Liver (tissue), 9 donors: ENCODE results near the gene EIF4E3. TPM values are rescaled to one million over a fixed set of nuclear protein-coding genes. Genes with fewer than 3 reads are reported as not detected.

ENCODE experiments used
- DNase-seq: peaks from one replicate; pipeline ENCODE4 v3.0.0-alpha.2; 2017; ENCODE audit warnings: low spot score
- H3K27ac ChIP-seq, 2 donors: one replicate each; pipeline ENCODE4 v1.7.0; 2013; ENCODE audit warnings: inconsistent platforms in 2 of 2, low read length in 2 of 2, control low read depth in 1 of 2, low read depth in 1 of 2, mild to moderate bottlenecking in 1 of 2
- H3K27me3 ChIP-seq, 4 donors: one replicate each; pipeline versions ENCODE4 v1.6.1 to v1.7.0; 2013; ENCODE audit warnings: low read length in 3 of 4, inconsistent platforms in 1 of 4, mild to moderate bottlenecking in 1 of 4, moderate library complexity in 1 of 4; ENCODE audit not compliant: control insufficient read depth in 4 of 4, insufficient read depth in 4 of 4
- H3K36me3 ChIP-seq, 4 donors: one replicate each; pipeline versions ENCODE4 v1.6.1 to v1.7.0; 2013; ENCODE audit warnings: low read length in 3 of 4, mild to moderate bottlenecking in 3 of 4, low read depth in 1 of 4, moderate library complexity in 1 of 4; ENCODE audit not compliant: control insufficient read depth in 4 of 4, insufficient read depth in 3 of 4
- H3K4me1 ChIP-seq, 4 donors: one replicate each; pipeline versions ENCODE4 v1.6.1 to v1.7.0; 2013; ENCODE audit warnings: low read length in 3 of 4, mild to moderate bottlenecking in 3 of 4, moderate library complexity in 1 of 4; ENCODE audit not compliant: control insufficient read depth in 4 of 4, insufficient read depth in 4 of 4
- H3K4me3 ChIP-seq, 3 donors: one replicate each; pipeline versions ENCODE4 v1.6.1 to v1.7.0; 2013; ENCODE audit warnings: low read length in 3 of 3, control low read depth in 1 of 3, low read depth in 1 of 3, mild to moderate bottlenecking in 1 of 3
- H3K9ac ChIP-seq, 2 donors: one replicate each; pipeline ENCODE4 v1.7.0; 2013; ENCODE audit warnings: low read length in 2 of 2, mild to moderate bottlenecking in 2 of 2, moderate library complexity in 2 of 2, control low read depth in 1 of 2, low read depth in 1 of 2
- H3K9me3 ChIP-seq, 4 donors: one replicate each; pipeline versions ENCODE4 v1.6.1 to v1.7.0; 2013; ENCODE audit warnings: low read length in 3 of 4; ENCODE audit not compliant: control insufficient read depth in 4 of 4
- ATF3 ChIP-seq: IDR thresholded peaks from 2 replicates; pipeline ENCODE4 v1.6.1; 2016; ENCODE audit warnings: antibody characterized with exemption
- CTCF ChIP-seq: fragments of 150-350 bp; IDR thresholded peaks from 2 replicates; pipeline ENCODE4 v1.5.1; 2017; ENCODE audit warnings: improper control_type of control experiment, low read depth, low read length; ENCODE audit not compliant: missing input control
- EGR1 ChIP-seq, 2 donors: IDR thresholded peaks; 2 replicates each; pipeline ENCODE4 v1.6.1; 2016 to 2018; ENCODE audit warnings: antibody characterized with exemption in 2 of 2, low read depth in 2 of 2
- FOXA1 ChIP-seq: IDR thresholded peaks from 2 replicates; pipeline ENCODE4 v1.6.1; 2016; ENCODE audit warnings: antibody characterized with exemption
- FOXA2 ChIP-seq: IDR thresholded peaks from 2 replicates; pipeline ENCODE4 v1.6.1; 2016; ENCODE audit warnings: antibody characterized with exemption
- GABPA ChIP-seq, 2 donors: IDR thresholded peaks in 1 of 2; conservative IDR thresholded peaks in 1 of 2; 2 replicates each; pipeline ENCODE4 v1.6.1; 2016; ENCODE audit warnings: antibody characterized with exemption in 2 of 2, mild to moderate bottlenecking in 1 of 2, moderate library complexity in 1 of 2
- HNF4A ChIP-seq, 2 donors: conservative IDR thresholded peaks; 2 replicates each; pipeline ENCODE4 v1.6.1; 2016; ENCODE audit warnings: antibody characterized with exemption in 2 of 2, mild to moderate bottlenecking in 2 of 2
- HNF4G ChIP-seq: IDR thresholded peaks from 2 replicates; pipeline ENCODE4 v1.6.1; 2016; ENCODE audit warnings: antibody characterized with exemption
- JUND ChIP-seq, 2 donors: IDR thresholded peaks; 2 replicates each; pipeline ENCODE4 v1.6.1; 2016; ENCODE audit warnings: antibody characterized with exemption in 2 of 2
- MAX ChIP-seq: IDR thresholded peaks from 2 replicates; pipeline ENCODE4 v1.6.1; 2016; ENCODE audit warnings: antibody characterized with exemption
- NR2F2 ChIP-seq: IDR thresholded peaks from 2 replicates; pipeline ENCODE4 v1.6.1; 2016; ENCODE audit warnings: antibody characterized with exemption
- RAD21 ChIP-seq, 2 donors: IDR thresholded peaks; 2 replicates each; pipeline ENCODE4 v1.6.1; 2016; ENCODE audit warnings: antibody characterized with exemption in 2 of 2, mild to moderate bottlenecking in 2 of 2
- RXRA ChIP-seq, 2 donors: IDR thresholded peaks; 2 replicates each; pipeline ENCODE4 v1.6.1; 2017 to 2018; ENCODE audit warnings: antibody characterized with exemption in 2 of 2, mild to moderate bottlenecking in 1 of 2
- SP1 ChIP-seq: IDR thresholded peaks from 2 replicates; pipeline ENCODE4 v1.6.1; 2018; ENCODE audit warnings: antibody characterized with exemption, mild to moderate bottlenecking
- TAF1 ChIP-seq: conservative IDR thresholded peaks from 2 replicates; pipeline ENCODE4 v1.6.1; 2016; ENCODE audit warnings: antibody characterized with exemption, mild to moderate bottlenecking
- YY1 ChIP-seq: IDR thresholded peaks from 2 replicates; pipeline ENCODE4 v1.6.1; 2016; ENCODE audit warnings: antibody characterized with exemption, mild to moderate bottlenecking
- ZBTB33 ChIP-seq: IDR thresholded peaks from 2 replicates; pipeline ENCODE4 v1.6.1; 2016; ENCODE audit warnings: antibody characterized with exemption
- WGBS: extraction: QIAGEN DNeasy Blood & Tissue Kit; methylation state at CpG from one replicate; pipeline ENCODE4 v1.1.7; 2013; 5-methylcytosine and 5-hydroxymethylcytosine counted together
- polyA plus RNA-seq, 2 donors: library from polyadenylated mRNA; stranded (reverse) in 1 of 2; unstranded in 1 of 2; fragments of 200-250 nt in 1 of 2; fragments of >200 nt in 1 of 2; fragmentation: Nextera tagmentation in 1 of 2; extraction: Ambion mirVana in 1 of 2; gene quantifications; one replicate each; pipeline versions ENCODE4 v1.2.1 to v1.2.3, GENCODE V29; 2013 to 2015
- total RNA-seq, 2 donors: library from RNA; depleted of rRNA; stranded (reverse); fragments of >200 nt; gene quantifications; one replicate each; pipeline ENCODE4 v1.2.3, GENCODE V29; 2014
- donor health status: healthy.
- donor health status: healthy.
- donor health status: healthy.
- donor health status: healthy.
- donor health status: healthy.

Gene EIF4E3
- total and polyA plus RNA-seq, 4 donors = 1.1 to 4.0 (median 2.6) TPM

GRCh38 chr3:71659864-71660591 is 65.2 kb downstream of the EIF4E3 start:
- no peaks in the 10 kb centered on the region for H3K9me3 ChIP-seq
- no peak for DNase-seq
- H3K9ac ChIP-seq = no peak overlapping the region
- no peaks in the 10 kb centered on the region for H3K4me1 ChIP-seq
- 87% methylated on average over 9 of the region's 9 CpGs for WGBS
- H3K27ac ChIP-seq = no peak overlapping the region
- no peak for TF ChIP-seq MAX
- no peak for TF ChIP-seq RAD21 (IDR thresholded peaks at IDR 0.05)
- no peak for TF ChIP-seq YY1
- TF ChIP-seq JUND (IDR thresholded peaks at IDR 0.05) = no peak
- TF ChIP-seq SP1 = no peak
- TF ChIP-seq CTCF = no peak
- TF ChIP-seq GABPA (IDR thresholded peaks at IDR 0.05 in 1 of 2, conservative IDR thresholded peaks at IDR 0.05 in 1 of 2) = no peak
- TF ChIP-seq ATF3 = no peak
- TF ChIP-seq HNF4G = no peak
- TF ChIP-seq NR2F2 = no peak
- TF ChIP-seq FOXA1 = no peak
- H3K36me3 ChIP-seq = no peaks in the 10 kb centered on the region
- H3K27me3 ChIP-seq = no peaks in the 10 kb centered on the region
- no peak overlapping the region for H3K4me3 ChIP-seq

- no peaks in the 10 kb centered on the region for H3K9me3 ChIP-seq
- no peaks in the 10 kb centered on the region for H3K27me3 ChIP-seq
- no peaks in the 10 kb centered on the region for H3K36me3 ChIP-seq
- H3K9ac ChIP-seq = no peak overlapping the region
- no peak for DNase-seq
- H3K4me3 ChIP-seq = no peak overlapping the region
- no peaks in the 10 kb centered on the region for H3K4me1 ChIP-seq
- H3K27ac ChIP-seq = no peak overlapping the region
- 55% methylated on average over 12 of the region's 12 CpGs for WGBS
- no peak for TF ChIP-seq SP1
- no peak for TF ChIP-seq YY1
- no peak for TF ChIP-seq ATF3
- TF ChIP-seq GABPA (IDR thresholded peaks at IDR 0.05 in 1 of 2, conservative IDR thresholded peaks at IDR 0.05 in 1 of 2) = no peak
- no peak for TF ChIP-seq FOXA2
- TF ChIP-seq EGR1 (IDR thresholded peaks at IDR 0.05; ENCODE audit: low read depth in 2 of 2) = no peak
- TF ChIP-seq NR2F2 = peak; percentile 31
- TF ChIP-seq HNF4G = no peak
- TF ChIP-seq CTCF = no peak
- no peak for TF ChIP-seq TAF1
- no peak for TF ChIP-seq ZBTB33
- no peak for TF ChIP-seq RAD21 (IDR thresholded peaks at IDR 0.05)
- TF ChIP-seq HNF4A (conservative IDR thresholded peaks at IDR 0.05) = no peak
- no peak for TF ChIP-seq FOXA1
- no peak for TF ChIP-seq RXRA (IDR thresholded peaks at IDR 0.05)
- TF ChIP-seq MAX = no peak
- TF ChIP-seq JUND (IDR thresholded peaks at IDR 0.05) = peak; percentile 87 to 88
Measured at GRCh38 chr3:71657831-71658530, 67.2 kb downstream of the EIF4E3 start.
